K562 treated with DMSO at 1 percent for 12 hours (cell line): ENCODE data around the gene KPTN. TPM values are rescaled to one million over a fixed set of nuclear protein-coding genes. Genes with fewer than 3 reads are reported as not detected.

ENCODE experiments used
- total RNA-seq: library from RNA; unstranded; fragments of 300-600 nt; gene quantifications from 2 replicates; pipeline ENCODE4 v1.2.3, GENCODE V29; 2022; ENCODE audit not compliant: insufficient read depth

Gene KPTN
- 6.4 and 8.5 TPM in 2 replicates for total RNA-seq

DNA sequence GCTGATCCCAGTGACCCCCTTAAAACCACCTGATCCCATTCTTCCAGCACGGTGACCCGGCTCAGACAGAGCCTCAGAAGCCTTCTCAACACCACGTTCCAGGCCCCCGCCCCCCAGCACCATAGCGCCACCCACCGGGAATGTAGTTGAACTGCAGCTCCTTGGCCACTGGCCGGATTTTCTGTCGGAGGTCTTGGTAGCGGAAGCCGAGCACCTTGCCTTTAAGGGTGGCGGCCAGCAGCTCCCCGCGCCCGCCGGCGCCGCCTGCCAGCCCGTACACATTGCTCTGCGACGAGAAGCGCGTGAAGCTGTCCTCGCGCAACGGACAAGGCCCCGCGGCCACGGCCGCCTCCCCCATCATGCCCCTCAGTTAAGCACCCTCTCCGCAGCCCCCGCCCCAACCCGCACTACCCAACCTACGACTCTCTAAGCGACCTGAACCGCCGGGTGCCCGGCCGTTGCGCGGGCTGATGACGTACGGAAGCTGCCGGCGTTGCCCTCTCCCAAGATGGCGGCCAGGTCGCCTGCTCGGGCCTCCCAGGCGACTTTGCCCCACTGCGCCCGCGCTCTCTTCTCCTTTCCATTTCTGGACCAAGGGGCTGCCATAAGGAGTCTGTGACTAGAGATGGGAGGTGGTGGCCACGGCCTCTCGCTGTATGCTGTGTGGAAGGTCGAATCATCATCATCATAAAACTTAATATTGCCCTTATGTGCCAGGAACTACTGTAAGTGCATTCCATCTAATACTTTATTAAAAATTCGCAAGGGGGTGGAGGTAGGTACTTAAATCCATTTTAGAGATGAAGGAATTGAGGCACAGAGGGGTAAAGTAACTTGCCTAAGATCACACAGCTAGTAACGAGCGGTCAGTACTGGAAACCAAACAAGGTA, at the start of gene KPTN:
Gene KPTN (minus strand): TSS at position 420 of the 891 bp plus-strand sequence. CDS start 59 bp downstream, at position 361.

DNA sequence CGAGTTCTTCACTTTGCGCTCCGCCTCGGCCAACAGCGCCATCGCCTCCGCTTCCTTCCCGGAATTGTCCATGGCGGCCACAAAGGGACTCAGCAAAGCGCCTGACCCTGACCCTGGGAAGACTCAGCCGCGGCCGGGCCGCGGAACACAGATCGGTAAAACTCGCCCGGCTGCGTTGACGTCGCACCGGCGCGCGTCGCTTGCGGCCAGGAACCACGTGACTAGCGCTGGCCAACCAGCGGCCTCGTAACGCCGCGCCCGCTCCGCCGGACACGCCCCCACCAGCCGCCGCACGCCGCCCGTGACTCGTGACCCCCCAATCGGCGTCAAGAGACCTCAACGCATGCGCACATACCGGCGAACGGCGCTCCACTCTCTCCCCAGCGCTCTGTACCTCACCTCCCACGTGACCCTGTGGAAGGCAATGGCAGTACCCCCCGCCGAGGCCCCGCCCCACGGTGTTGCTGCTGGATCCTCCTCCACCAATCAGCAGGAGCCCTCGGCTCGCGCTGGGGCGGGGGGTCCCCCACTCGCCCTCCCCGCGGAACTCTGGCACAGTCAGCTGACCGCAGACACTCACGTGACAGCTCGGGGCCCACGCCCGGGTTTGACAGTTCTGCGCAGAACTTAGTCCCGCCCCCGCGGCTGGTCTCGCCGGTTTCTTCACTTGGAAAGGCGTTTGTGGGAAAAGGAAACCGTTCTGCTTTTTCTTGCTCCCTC, 31.0 kb upstream of the KPTN start, which contains the start of gene NAPA:
Gene NAPA (minus strand): TSS at position 195 of the 720 bp plus-strand sequence. CDS start 123 bp downstream, at position 72.

GRCh38 chr19:47471733-47472457, 12.1 kb downstream of the KPTN start, which contains the start of gene SLC8A2:
Gene SLC8A2 (minus strand): TSS chr19:47471893. CDS start chr19:47466403, 5,490 bp downstream.

Other genes with a start within 250 kb of the KPTN start
- gene CCDC9, start 227.7 kb downstream of the KPTN start, total RNA-seq: 16.5 and 20.8 TPM in 2 replicates
- gene INAFM1, start 209.3 kb downstream of the KPTN start, total RNA-seq: 24.7 and 36.8 TPM in 2 replicates
- 0.83 and 0.90 TPM in 2 replicates for gene C5AR1, start 174.4 kb downstream of the KPTN start, total RNA-seq
- gene C5AR2, start 152.0 kb downstream of the KPTN start, total RNA-seq: 0.17 TPM in 1 of 2 replicates, not detected in the other
- 10.3 and 16.7 TPM in 2 replicates for gene DHX34, start 134.9 kb downstream of the KPTN start, total RNA-seq
- gene MEIS3, start 64.7 kb downstream of the KPTN start, total RNA-seq: 4.2 and 5.2 TPM in 2 replicates
- 0.42 and 0.56 TPM in 2 replicates for gene SLC8A2, start 12.3 kb downstream of the KPTN start, total RNA-seq
- gene NAPA, start 30.8 kb upstream of the KPTN start, total RNA-seq: 126 and 144 TPM in 2 replicates
- 0.31 TPM in 1 of 2 replicates, not detected in the other for gene ZNF541, start 88.9 kb upstream of the KPTN start, total RNA-seq
- gene BICRA, start 124.9 kb upstream of the KPTN start, total RNA-seq: 3.5 and 8.5 TPM in 2 replicates
- 16.4 and 36.9 TPM in 2 replicates for gene EHD2, start 229.2 kb upstream of the KPTN start, total RNA-seq